HG02885 (cell line): ENCODE measurements around the gene NFASC.

Experiments used
- ATAC-seq: cut with Tn5 transposase; IDR thresholded peaks from one replicate; pipeline ENCODE4 v1.9.1; 2021; ENCODE audit warnings: mild to moderate bottlenecking; ENCODE audit not compliant: unreplicated experiment, poor library complexity

NFASC gene

DNA sequence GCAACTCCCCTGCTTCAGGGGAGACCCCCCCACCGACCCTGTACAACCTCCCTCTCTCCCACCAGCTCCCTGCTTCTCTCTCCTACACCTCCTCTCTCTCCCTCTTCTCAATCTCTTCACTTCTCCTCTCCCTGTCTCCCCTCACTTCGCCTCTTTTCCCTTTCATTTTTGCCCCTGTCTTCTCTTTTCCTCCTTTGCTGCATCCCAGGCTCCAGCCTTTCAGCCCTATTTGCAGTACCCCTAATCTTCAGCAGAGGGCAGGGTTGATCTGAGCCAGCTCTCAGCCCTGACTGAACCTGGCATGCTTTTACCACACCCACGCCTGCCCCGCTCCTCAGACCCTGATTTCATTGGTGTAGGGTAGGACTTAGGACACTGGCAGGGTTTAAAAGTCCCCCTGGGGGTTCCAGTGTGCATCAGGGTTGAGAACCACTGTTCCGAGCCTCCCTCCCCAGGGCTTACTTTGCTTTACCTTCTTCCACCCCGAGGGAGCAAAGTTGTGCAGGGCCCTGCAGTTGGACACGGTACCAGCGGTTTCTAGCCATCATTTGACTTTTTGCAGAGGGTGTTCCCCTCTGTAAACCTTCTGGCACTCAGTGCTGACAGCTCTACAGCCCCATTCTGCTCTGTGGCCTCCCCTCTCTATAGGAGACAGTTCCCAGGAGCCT, 105.0 kb downstream of the NFASC start:
- ATAC-seq, result peak; percentile 46

- no peak for ATAC-seq
These were observed 106.0 kb downstream of the NFASC start for GRCh38 chr1:204976646-204977045.

GRCh38 chr1:204977318-204977717, 106.7 kb downstream of the NFASC start:
- no peak for ATAC-seq

DNA sequence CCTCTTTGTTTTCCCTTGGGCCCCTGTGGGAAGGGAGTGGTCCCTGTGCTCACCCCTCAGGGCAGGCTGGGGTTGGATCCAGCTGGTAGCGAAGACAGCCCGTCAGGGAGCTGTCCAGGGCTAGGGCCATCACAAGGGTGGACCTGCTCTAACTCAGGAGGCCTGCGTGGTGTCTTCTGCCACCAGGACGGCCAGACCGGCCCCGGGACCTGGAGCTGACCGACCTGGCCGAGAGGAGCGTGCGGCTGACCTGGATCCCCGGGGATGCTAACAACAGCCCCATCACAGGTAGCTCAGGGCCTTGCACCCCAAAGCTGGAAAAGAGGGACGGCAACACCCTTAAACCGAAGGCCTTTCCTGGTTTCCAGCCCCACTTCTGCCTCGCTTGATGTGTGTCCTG, 108.1 kb downstream of the NFASC start:
- no peak for ATAC-seq

DNA sequence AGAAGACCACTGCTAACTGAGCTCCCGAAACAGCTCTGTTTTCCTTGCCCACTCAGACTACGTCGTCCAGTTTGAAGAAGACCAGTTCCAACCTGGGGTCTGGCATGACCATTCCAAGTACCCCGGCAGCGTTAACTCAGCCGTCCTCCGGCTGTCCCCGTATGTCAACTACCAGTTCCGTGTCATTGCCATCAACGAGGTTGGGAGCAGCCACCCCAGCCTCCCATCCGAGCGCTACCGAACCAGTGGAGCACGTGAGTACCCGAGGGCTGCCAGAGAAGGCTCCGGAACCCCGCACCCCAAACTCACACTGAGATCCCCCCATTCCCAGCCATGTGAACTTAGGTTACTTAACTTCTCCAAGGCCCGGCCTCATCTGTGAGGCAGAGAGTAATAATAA, 108.6 kb downstream of the NFASC start:
- no peak for ATAC-seq

DNA sequence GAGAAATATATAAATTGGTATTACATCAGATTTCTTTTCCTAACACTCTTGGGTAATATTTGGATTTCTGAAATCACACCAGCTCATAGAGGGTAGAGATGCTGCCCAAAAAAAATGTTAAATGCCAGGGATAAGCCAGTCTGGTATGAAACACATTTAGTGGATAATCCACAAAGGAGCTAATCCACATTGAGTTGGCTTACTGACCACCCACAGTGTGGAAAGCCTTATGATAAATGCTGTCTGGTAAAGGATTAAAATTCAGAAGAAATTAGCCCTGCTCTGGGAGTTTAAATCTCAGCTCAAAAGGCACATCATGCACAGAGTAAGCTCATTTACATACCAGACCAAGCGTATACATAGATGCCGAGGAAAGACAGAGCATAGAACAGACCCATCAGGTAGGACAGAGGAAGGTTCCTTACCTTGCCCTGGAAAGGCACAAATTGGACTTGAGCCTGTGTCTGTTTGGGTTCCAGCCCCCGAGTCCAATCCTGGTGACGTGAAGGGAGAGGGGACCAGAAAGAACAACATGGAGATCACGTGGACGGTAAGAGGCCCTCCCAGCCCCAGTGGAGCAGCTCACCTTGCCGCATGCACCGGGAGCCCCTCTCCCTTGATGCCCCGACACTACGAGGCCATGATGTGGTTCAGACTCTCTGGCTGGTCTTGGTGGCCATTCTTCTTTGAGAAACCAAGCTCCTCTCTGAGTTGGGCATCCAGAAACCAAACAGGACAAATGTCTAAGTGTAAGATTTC, 109.4 kb downstream of the NFASC start:
- ATAC-seq, result no peak

DNA sequence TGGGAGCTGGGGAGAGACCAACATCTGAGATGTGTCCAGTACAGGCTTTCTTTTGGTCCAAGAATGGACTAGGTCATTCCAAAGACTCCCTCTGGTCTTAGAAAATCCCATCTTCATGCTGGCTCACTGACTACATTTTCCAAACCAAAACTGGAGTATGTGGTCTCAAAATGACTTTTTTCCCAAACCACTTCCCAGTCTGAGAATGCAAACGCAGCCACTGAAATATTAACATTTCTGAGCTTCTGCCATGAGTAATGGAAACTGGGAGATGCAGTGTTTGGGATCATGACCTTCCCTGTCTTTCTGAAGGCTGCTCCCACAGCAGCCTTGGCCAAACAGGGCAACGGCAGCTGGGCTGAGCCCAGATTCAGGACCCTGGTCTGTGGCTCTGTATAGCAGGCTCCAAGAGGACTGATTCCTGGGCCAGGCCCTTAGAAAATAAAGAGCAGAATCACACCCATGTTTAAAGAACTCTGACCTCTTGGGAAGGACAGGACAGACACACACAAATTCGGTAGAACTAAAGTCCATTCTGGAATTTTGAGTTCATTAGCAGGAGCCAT, 110.3 kb downstream of the NFASC start:
- no peak for ATAC-seq

DNA sequence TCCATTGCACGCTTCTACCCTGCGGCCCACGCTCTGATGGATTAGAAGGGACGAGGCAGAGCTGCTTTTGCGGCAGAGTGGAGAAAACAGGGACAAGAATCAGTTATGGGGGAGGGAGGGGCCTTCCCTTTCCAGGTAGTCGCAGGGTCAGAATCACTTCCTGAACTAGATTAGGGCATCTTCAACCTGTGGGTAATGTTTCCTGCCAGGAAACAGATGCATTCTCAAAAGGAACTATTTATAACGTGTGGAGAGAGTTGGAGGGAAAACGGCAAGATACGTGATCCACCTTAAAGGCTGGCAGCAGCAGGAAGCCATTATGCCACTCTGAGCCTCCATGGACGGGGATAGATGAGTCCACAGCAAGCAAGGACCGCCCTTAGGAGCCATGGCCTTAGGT, 112.5 kb downstream of the NFASC start:
- ATAC-seq, result no peak

GRCh38 chr1:204983881-204984280, 113.2 kb downstream of the NFASC start:
- ATAC-seq, result no peak

- ATAC-seq, result no peak
These were observed 113.8 kb downstream of the NFASC start for GRCh38 chr1:204984499-204984898.

DNA sequence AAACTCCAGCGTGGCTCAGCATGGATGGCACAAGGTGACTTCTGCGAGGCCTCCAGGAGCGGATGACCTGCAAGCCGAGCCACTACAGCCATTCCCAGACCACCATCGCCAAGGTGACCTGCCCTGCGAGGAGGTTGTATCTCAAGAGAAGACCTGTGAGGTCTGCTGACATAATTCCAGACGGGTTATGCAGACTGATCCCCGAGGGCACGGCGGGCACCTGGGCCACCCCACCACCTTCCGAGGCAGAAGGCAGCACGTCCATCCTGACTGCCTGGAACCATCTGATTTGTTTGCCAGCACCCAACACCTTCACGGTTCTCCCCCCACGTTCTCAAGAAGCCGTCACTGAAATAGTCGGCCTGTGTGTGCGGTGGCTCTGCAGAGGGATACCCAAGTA, 115.5 kb downstream of the NFASC start:
- no peak for ATAC-seq

- ATAC-seq, result no peak
These were observed 117.0 kb downstream of the NFASC start for GRCh38 chr1:204987689-204988088.

- ATAC-seq, result no peak
These were observed 117.5 kb downstream of the NFASC start for GRCh38 chr1:204988196-204988595.

- no peak for ATAC-seq
These were observed 118.8 kb downstream of the NFASC start for GRCh38 chr1:204989266-204990058.

DNA sequence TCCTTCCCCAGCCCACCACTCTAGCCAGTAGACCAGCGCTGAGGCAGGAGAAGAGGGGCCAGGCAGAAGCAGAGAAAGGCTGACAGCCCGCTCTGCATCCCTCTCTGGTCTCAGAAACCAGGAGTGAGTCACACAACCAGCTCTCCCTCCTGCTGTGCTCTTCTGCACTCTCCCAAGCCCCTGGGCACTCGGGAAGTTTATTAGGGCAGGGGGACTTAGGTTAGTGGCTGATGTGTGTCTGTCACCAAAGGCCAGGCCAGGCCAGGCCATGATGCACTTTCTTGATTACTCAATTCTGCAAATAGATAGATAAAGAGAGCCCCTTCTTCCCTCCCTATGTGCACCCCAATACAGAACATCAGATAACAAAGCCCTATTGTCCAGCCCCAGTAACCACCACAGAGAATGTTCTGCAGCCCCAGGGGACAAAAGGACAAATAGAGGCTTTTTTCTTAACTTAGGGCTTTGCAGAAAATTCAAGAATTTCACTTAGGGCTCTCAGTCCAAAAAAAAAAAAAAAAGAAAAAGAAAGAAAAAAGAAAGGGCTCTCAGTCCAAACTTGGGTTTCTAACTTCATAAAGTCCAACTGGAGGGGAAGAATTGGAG, 119.5 kb downstream of the NFASC start:
- no peak for ATAC-seq

DNA sequence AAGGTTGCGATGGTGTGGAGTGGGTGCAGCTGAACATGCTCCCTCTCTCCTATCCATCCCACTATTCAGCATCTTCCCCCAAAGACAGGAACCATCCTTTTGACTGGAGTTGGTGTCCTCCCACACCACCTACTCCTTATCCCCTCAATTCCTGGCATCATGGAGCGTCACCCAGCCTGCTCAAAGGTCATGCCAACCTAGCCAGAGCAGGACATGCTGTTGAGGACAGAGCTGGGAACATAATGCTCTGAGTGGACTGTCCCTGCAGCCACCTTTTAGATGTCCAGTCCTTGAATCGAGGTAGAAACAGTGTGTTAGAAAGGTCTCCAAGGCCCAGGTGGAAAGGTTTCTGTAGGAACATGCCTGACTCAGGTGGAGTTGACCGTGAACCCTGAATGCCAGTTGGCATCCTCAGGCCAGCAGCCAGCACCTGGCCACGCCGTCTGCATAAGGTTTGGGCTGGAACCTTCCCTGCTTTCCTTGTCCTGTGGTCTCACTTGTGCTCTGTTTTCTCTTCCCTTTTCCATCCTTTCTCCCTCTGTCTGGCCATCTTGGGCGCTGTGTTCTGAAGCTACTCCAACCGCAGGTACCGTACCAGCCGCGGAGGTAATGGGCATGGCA, 120.2 kb downstream of the NFASC start:
- ATAC-seq, result no peak

- ATAC-seq, result peak; percentile 44
These were observed 120.7 kb downstream of the NFASC start for GRCh38 chr1:204991342-204991844.

DNA sequence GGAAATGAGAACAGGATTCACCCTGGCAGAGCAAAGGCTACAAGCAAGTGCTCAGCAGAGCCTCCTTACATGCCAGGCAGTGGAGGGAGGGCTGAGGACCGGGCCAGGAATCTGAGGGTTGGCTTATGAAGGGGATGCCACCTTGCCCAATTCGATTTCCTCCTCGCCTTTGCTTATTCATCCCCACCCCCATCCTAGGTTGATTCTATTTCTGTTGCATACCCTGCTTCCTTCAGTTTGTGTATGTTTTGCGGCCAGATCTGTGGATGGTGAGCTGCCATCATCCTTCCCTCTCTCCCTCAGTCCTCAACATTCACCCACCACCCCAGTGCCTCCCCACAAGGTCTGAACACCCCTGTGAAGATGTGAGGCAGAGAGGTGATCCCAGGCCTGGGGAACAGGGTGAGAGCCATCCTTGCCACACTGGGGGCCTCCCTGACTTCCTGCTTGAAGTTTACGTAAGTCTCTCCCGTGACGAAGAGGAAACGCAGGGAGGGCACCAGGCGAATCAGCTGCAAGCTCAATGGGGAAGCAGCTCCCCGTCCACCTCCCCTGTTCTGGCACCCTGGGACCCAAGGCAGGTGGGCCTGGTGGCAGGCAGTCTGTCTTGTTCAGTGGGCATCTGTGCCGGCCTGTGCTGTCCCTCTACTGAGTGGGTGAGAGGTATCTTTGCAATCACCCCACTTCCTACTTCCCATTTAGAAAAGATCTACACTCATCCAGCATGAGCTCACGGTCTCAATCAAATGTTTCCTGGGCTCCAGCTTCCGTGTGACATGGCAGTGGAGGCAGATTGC, 121.7 kb downstream of the NFASC start:
- ATAC-seq, result no peak

DNA sequence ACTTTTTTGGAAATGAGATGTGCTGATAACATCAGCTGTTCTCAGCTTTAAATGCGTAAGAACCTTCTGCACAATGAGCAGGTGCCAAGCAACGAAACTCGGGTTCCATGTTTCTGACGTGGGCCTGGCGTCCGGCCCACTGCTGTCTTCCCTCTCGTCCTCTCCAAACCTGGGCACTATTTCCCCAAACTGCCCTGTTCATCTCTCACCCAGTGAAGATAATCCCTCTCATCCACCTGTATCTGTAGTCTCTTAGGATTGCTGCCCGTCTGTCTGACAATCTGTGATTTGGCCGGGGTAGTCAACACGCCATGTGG, 122.3 kb downstream of the NFASC start:
- ATAC-seq, result no peak
